ENCODE data around the gene SREBF2. TPM values are rescaled to one million over a fixed set of nuclear protein-coding genes. Genes with fewer than 3 reads are reported as not detected.

Gene SREBF2
- total RNA-seq, 6 experiments from 2014 or later = 29.3 to 42.1 (median 37.6) TPM

DNA sequence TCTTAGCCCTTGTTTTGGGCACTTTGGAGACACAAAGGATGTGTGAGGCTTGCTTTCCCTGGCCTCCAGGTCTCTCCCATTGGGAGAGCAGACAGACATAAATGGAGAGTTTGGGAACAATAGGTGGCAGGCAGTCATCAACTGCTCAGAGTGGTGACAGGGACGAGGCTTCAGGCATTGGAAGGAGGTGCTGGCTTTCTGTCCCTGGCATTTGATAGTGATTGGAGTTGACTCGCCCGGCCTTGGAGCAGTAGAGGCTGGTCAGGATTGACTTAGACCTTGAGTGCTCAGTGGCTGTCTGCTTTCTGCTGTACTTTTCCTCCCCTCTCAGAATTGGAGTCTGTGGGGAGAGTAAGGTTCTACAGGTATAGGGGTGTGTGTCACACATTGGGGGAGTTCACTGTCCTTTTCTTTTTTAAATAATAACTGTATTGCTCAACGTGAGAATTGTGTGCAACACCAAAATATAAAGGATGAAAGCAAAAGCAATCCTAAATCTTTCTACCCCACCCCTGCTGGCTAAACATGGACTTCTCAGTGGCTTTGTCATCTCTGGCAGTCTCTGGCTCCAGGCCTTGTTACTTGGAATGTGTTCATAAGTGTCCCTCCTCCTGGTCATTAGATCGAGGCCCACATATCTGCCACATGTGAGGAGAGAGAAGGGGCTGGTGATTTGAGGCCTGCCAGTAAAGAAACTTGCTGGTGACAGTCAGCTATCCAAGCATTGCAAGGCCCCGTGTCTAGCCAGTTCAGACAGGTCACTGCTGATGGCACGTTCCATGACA is 60.9 kb downstream of the SREBF2 start:
- Mint-ChIP-seq H3K27me3 (ENCODE audit: insufficient read depth) (no peaks in the 10 kb centered on the region; the same call in 1 of the 2 replicates), H3K36me3 (ENCODE audit: low read depth) (no peaks in the 10 kb centered on the region), H3K27ac (no peak overlapping the region), H3K4me1 (ENCODE audit: low read depth) (peaks cover 6% of the 10 kb centered on the region), H3K4me3 (no peak overlapping the region), H3K9me3 (no peaks in the 10 kb centered on the region)
- TF ChIP-seq, protein P1, sequence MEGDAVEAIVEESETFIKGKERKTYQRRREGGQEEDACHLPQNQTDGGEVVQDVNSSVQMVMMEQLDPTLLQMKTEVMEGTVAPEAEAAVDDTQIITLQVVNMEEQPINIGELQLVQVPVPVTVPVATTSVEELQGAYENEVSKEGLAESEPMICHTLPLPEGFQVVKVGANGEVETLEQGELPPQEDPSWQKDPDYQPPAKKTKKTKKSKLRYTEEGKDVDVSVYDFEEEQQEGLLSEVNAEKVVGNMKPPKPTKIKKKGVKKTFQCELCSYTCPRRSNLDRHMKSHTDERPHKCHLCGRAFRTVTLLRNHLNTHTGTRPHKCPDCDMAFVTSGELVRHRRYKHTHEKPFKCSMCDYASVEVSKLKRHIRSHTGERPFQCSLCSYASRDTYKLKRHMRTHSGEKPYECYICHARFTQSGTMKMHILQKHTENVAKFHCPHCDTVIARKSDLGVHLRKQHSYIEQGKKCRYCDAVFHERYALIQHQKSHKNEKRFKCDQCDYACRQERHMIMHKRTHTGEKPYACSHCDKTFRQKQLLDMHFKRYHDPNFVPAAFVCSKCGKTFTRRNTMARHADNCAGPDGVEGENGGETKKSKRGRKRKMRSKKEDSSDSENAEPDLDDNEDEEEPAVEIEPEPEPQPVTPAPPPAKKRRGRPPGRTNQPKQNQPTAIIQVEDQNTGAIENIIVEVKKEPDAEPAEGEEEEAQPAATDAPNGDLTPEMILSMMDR (IDR thresholded peaks at IDR 0.05) = no peak
- no peak for DNase-seq

DNA sequence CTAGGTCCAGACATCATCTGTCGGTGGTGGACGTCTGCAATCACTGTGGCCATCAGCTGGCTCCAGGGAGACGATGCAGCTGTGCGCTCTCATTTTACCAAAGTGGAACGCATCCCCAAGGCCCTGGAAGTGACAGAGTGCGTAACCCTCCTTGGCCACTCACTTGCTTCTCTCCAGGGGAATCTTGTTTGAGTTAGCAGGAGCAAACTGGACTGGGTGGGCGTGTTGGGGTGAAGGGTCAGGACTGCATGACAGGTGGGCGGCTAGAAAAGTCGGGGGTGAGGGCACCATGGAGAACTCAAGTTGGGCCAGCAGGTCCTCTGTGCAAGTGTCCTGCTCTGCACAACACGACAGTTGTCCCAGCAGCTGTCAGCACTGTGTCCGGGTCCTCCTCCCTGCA is 65.7 kb downstream of the SREBF2 start:
- Mint-ChIP-seq H3K27me3 (ENCODE audit: insufficient read depth) (no peaks in the 10 kb centered on the region; the same call in none of the 2 replicates), H3K4me1 (ENCODE audit: low read depth) (peaks cover 6% of the 10 kb centered on the region), H3K4me3 (no peak overlapping the region), H3K36me3 (ENCODE audit: low read depth) (no peaks in the 10 kb centered on the region), H3K9me3 (no peaks in the 10 kb centered on the region), H3K27ac (no peak overlapping the region)
- TF ChIP-seq, protein P1 (IDR thresholded peaks at IDR 0.05) = no peak
- no peak for DNase-seq

DNA sequence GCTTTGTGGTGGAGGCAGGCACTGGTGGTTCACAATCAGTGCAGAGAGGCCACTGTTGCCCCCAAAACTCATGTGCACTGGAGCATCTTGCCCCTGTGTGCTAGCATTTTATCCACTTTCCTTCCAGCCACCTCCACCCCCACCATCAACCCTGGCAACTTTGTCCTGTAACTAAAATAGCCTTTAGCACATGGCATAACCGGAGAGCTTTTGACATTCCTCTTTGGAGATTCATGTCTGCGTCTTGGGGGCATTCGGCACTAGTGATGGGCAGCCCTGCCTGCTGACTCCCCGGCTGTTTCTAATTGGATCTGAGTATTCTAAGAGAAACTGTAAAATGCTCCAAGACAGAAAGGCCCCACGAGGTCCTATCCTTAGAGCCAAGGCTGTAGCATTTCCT is 66.2 kb downstream of the SREBF2 start:
- DNase-seq = no peak
- Mint-ChIP-seq H3K4me3 (no peak overlapping the region), H3K27ac (no peak overlapping the region), H3K36me3 (ENCODE audit: low read depth) (no peaks in the 10 kb centered on the region), H3K9me3 (no peaks in the 10 kb centered on the region), H3K27me3 (ENCODE audit: insufficient read depth) (no peaks in the 10 kb centered on the region; the same call in none of the 2 replicates), H3K4me1 (ENCODE audit: low read depth) (peaks cover 6% of the 10 kb centered on the region)
- TF ChIP-seq, protein P1 (IDR thresholded peaks at IDR 0.05) = no peak

DNA sequence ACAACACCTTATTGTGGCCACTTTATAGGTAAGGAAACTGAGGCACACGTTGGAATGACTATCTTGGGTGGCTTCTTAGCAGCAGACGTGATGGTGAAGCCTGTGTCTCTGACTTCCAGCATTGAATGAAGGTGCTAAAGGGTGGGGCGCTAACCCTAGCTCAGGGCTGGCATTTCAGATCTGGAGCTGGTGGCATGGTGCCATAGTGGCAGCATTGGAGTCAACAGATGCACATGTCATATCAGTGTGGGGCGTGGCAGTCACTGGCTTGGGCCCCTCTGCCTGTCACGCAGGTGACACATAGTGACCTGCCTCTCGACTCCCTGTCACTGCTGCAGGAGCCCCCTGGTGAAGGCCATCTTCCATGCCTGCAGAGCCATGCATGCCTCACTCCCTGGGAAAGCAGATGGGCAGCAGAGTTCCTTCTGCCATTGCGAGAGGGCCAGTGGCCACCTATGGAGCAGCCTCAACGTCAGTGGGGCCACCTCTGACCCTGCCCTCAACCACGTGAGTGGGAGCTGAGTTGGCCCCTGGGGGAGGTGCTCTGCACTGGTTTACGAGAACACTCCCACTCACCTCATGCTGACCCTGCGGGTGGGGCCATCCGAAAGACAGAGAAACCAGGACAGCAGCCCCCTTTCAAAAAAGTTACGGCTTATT is 67.2 kb downstream of the SREBF2 start:
- H3K27ac Mint-ChIP-seq = no peak overlapping the region
- H3K4me1 Mint-ChIP-seq (ENCODE audit: low read depth) = peaks cover 6% of the 10 kb centered on the region
- H3K36me3 Mint-ChIP-seq (ENCODE audit: low read depth) = no peaks in the 10 kb centered on the region
- no peaks in the 10 kb centered on the region for H3K9me3 Mint-ChIP-seq
- H3K27me3 Mint-ChIP-seq (ENCODE audit: insufficient read depth) = no peaks in the 10 kb centered on the region; the same call in none of the 2 replicates
- no peak overlapping the region for H3K4me3 Mint-ChIP-seq
- no peak for DNase-seq
- TF ChIP-seq, protein P1 (IDR thresholded peaks at IDR 0.05) = no peak

DNA sequence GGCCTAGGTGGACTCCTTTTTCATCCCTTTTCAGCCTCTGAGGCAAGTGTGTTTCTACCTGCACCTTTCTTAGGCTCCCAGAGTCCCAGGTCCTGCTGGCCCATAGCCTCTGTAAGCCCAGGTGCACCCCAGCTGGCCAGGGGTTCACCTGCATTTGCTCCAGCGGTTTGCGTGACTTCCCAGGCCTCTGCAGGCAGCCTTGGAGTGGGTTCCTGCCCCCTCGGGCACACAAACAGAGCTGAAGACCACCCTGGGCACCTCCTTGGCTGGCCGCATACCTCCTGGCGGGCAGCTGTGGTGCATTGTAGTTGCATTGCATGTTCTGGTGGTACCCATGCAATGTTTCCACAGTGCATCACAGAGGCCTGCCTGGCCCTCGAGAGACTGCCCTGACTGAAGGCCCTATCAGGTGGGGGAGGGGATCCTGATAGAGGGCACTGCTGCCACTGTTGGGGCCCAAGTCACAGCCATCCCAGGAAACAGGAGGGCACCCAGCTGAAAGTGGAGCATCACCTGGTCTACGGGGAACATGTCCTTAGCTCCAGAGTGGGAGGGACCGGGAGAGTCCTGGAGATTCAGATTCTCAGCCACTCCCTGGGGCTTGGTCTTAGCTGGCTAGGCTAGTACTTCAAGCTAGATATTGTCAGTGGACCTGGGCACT is 67.9 kb downstream of the SREBF2 start:
- TF ChIP-seq, protein P1 (IDR thresholded peaks at IDR 0.05) = no peak

More for the DNA sequence above, 67.9 kb downstream of the SREBF2 start:
- DNase-seq = no peak
- Mint-ChIP-seq H3K36me3 (ENCODE audit: low read depth) (no peaks in the 10 kb centered on the region), H3K9me3 (no peaks in the 10 kb centered on the region), H3K27ac (no peak overlapping the region), H3K4me3 (no peak overlapping the region), H3K4me1 (ENCODE audit: low read depth) (peaks cover 5% of the 10 kb centered on the region), H3K27me3 (ENCODE audit: insufficient read depth) (no peaks in the 10 kb centered on the region; the same call in none of the 2 replicates)
